CD4-positive, alpha-beta T cell treated with Interleukin-17A for 4 hours (primary cell): ENCODE measurements around the gene MARCHF4.

Experiments
- DNase-seq: peaks from one replicate; pipeline ENCODE4 v3.0.0-alpha.2; 2020; ENCODE audit warnings: mixed read lengths

The MARCHF4 gene

DNA sequence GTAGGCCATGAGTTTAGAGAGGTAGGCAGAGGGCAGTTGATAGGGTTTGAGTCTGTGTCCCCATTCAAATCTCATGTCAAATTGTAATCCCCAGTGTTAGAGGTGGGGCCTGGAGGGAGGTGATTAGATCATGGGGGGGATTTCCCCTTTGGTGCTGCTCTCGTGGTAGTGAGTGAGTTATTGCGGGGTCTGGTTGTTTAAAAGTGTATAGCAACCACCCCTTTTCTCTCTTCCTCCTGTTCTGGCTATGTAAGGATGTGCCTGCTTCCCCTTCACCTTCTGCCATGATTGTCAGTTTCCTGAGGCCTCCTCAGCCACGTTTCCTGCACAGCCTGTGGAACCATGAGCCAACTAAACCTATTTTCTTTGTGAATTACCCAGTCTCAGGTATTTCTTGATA, 25.5 kb downstream of the MARCHF4 start:
- DNase-seq, result no peak

DNA sequence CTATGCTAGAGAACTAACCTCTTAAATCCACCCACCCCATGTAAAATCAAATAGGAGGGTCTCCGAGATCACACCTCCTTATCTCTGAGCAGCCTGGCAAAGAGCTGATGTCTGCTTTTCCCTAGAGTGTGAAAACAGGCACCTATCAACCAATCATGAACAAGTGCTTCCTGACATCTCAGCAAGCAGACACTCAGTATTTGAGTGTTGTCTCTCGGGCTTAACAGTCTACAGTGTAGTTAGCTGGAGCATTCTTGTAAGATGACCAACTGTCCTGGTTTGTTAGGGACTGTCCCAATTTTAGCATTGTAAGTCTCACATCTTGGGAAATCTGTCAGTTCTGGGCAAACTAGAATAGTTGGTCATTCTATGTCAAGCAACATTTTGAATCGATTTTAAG, 26.4 kb downstream of the MARCHF4 start:
- DNase-seq, result no peak

DNA sequence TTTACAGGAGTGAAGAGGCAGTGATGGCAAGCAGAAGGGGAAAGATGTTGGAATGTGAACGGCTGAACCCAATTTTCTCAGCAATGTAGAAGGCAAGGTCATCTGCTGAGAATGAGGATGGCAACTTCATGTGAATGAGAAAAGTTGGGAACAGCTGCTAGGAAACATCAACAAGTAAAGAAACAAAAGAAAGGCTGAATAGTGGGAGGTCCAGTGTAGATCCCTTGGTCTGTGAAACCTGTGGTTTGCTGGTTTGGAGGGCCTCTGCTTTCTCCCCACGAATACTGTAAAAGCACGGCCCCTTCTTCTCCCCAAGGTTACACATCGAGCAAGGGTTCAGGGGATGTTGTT, 27.4 kb downstream of the MARCHF4 start:
- DNase-seq, result no peak

DNA sequence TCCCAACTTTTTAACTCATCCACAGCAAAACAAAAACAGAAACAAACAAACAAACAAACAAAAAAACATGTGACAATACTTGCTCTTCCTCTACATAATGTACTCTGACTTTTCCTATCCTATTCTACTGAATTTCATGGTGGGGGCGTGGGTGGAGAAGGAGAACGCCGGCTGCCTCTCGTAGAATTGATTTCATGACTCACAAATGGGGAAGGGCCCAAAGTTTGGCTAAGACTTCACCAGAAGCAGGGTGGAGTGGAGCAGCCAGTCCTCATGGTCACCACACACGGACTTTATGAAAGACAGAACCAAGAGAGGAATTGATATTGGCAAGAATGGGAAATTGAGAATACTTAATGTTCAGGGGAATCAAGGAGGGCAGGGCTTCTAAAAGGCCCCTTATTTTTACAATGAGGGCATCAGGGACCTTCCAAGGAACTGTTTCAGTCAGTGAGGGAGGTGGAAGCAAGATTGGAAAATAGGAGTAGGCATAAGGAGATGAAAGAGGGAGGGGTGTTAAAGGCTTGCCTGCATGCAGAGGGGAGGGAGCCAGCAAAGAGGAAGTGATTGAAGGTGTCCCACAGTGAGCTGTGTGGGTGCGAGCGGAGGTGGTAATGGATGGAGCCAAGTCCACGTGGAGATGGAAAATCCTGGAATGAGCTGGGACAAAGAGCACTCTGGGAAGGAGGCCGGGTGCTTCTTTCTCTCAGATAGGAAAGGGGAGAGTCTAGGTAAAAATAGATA, 27.9 kb downstream of the MARCHF4 start:
- no peak for DNase-seq

DNA sequence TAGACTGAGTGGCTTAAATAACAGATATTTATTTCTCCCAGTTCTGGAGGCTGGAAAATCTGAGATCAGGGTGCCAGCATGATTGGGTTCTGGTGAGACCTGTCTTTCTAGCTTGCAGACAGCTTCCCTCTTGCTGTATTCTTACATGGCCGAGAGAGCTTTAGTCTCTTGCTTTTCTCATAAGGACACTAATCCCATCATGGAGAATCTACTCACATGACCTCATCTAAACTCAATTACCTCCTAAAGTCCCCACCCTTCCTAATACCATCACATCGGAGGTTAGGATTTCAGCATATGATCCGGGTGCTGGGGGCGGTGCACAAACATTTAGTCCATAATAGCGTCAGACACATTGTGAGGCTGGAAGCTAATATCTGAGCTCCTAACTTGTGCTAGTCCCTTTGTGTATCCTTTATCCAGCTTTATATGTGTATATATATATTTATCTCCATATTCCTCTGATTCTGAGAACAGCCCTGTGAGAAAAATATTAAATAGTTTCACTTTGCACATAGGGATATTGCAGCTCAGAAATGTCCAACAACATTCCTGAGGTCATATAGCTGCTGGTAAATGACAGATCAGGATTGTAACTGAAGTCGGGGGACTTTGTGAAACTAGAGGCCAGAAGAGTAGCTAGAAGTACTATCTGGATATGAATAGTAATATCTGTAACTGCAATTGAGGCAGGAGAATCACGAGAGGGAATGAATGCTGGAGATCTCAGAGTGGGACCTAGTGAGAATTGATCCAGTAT, 28.9 kb downstream of the MARCHF4 start:
- DNase-seq, result no peak

DNA sequence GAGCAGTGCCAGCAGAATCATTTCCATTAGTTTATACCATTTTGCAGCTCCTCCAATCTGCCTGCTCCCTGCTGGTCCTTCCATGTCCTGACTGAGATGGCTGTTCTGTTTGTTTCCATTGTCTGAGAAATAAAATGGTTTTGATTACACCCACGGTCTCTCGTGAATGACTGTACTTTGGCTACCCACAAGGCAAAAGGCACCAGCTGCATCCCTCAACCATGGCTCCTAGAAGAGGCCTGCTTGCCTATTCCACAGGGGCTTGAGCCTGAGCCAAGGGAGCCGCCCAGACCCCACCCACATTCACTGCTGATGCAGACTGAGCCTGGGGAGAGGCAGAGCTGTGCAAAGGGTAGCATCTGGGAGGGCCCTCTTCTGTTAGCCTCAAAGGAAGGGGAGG, 31.2 kb downstream of the MARCHF4 start:
- DNase-seq, result no peak

DNA sequence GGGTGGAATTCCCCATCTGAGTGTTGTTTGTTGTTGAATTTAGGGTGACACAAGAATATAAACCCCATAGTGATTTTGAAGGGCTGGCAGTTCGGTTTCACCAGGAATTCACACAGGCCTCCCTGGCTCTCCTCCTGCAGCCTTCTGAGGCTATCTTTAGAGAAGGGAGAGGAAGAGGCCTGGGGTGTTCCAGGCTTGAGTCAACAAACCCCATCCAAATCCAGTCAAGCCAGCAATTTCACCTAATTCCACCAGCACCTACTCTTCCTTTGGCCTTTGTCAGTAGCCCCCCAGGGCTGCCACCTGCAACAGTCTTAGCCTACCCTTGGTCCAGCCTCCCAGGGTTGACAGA, 32.0 kb downstream of the MARCHF4 start:
- DNase-seq, result no peak

DNA sequence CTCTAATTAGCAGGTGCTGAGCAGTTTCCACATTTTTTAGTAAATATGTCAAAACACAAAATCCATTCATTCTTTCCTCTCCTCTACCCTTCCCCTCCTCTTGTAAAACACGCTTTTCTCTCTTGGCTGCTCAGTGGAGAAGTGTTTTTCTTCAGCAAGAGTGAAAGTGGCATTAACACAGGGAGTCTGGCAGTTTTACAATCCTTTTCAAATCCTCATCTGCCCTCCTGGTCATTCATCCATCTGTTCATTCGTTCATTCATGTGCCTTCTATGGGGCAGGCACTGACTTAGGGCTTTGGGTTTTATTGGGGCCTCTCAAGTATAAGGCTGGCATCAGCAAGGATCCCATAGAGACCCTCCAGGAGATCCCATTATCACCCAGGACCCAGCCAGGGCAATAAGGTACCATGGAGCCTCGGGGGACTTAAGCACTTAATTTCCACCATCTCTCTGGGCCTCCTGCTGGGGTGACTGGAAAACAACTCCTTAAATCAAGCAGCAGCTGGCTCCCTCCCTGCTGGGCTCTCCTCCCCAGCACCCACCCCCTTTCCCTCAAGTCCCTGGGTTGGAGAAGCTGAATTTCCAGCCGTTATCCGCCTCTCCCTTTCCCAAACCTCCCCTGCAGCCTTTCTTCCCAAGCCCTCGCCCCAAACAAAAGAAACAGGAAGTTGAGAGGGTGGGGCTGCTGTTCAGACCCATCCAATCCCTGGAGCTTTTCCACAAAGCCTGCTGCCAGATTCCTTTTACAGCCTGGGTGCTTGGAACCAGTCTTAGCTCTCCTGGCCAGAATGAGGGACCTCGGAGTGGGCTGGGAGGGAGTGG, 32.6 kb downstream of the MARCHF4 start:
- DNase-seq, result no peak

DNA sequence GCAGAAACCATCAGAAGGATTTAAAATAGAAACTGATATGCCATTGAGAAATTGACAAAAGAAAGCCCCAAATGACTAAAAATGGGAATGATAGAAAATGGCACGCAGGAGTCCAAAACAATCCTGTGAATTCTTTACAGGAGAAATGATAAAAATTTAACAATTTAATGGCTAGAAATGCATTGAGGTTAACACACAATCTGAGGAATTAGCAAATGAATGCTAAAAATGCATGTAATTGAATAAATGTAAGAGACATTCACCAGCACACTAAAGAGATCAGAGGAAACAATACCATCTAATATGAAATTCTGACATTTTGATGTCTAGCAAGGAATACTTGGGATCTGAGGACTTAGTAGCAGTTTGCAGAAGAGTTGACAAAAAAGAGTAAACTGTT, 37.0 kb downstream of the MARCHF4 start:
- no peak for DNase-seq

DNA sequence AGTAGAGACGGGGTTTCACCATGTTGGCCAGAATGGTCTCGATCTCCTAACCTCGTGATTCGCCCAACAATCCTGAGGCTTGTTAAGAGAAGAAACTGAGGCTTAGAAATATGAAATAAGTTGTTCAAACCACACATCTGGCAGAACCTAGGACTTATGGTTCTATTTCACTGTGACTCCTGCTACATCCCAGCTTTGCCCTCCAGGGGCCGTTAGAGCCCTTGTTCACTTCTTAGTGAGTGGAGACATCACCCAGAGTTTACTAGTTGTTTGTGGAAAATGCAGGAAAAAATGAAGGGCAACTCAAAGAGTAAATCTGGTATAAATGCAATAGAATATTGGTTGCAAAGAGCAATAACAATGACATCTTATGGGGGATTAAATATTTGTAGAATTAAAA, 43.9 kb downstream of the MARCHF4 start:
- peak; percentile 13 for DNase-seq

DNA sequence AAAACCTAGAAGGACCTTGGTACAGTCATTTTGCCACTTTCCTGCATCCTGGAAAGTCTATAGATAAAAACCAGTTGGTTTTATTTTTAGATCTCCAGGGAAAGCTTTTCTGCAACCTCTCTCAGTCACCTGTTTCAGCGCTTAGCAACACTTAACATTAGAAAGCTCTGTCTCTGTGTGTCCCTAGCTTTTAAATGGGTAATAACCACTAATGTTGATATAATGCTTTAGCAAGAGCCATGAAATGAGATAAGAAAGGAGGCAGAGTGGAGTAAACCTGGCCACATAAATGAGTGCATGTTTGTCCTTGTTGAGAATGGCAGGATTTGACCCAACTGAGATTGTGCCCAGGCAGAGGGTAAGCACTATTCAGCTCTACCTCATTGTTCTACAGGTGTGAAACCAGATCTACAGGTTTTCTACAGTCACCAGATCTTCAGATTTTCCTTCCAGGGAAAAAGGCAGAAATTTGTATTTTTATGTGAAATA, 44.8 kb downstream of the MARCHF4 start:
- no peak for DNase-seq
